EH (cell line): ENCODE data around the gene RBM47.
"Not testable (repeated sequence)": the region's sequence is repeated elsewhere in the genome, so short reads cannot be mapped to it uniquely, and the experiment has no call there.

Experiments
- DNase-seq: peaks from one replicate; pipeline ENCODE4 v3.0.0-alpha.2; 2015; ENCODE audit warnings: low read depth

Gene RBM47

DNA sequence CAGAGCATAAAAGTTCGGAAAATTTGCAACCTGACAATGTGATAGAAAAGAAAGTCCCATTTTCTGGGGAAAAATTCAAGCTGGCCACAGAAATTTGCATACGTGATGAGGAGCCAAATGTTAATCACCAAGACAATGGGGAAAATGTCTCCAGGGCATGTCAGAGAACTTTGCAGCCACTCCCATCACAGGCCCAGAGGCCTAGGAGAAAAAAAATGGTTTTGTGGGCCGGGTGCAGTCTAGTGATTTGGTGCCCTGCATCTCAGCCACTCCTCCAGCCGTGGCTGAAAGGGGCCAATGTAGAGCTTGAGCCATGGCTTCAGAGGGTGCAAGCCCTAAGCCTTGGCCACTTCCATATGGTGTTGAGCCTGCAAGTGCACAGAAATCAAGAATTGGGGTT lies 223.3 kb downstream of the RBM47 start:
- DNase-seq: no peak

DNA sequence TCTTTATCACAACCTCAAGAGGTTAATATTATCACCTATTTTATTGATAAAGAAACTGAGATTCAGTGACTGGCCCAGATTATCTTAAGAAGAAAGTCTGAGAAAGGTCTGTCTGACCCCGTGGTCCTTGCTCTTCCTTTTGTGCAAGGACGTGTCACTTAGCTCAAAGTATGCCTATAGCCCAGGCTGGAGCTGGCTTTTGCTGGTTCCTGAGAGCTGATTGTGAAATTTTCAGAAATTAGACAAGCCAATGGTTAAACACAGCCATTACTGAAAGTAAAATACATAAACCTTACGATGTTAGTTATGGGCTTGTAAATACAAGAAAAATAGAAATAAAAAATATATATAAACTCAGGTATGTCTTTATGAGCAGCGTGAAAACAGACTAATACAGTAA lies 224.5 kb downstream of the RBM47 start:
- DNase-seq: no peak

DNA sequence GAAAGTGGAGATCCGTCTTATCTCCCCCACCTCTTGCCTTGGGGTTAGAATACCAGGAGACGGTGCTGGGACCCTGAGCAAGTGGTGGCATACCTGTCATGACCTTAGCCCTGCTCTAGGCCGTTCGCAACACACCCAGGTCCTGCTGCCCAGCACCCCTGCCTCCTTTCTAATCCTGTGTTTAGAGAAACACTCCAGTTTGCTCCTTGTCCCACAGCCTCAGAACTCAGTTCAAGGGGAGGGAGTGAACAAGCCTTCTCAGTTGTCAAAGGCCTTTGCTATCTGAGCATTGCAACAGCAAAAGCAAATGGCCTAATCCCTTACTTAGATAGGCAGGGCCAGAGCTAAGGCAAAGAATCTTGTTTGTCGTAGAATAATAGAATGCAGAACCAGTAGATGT lies 226.6 kb downstream of the RBM47 start:
- DNase-seq: no peak

DNA sequence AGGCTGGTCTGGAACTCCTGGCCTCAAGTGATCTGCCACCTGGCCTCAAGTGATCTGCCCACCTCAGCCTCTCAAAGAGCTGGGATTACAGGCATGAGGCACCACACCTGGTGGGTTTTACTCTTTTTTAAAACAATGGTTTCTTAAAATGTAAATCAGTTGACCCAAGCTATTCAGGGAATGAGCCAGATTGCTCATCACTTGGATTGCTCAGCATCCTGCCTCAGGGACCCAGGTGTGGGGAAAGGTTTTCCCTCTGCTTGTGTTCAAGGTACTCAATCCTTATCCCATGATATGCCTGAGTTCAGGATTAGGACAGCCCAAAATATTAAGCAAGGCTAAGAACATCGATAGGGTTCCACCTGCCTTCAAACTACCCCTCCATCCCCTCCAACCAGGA lies 227.1 kb downstream of the RBM47 start:
- DNase-seq: no peak

DNA sequence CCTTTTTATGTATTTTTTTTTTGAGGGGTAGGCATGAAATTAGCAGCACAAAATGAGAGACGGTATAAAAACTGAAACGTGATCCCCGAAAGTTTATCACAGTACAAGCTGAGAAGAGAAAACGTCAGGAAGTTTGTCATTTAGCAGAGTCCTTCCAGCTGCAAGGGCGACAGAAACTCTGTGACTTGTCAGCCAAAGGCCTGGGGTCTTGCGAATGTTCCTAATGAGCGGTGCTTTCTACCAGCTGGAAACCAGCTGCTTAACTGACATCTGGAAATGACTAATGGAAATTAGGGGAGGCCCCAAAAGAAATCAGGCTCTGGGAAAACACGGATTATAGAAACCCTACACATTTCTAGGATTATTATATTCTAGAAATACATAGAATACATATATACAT lies 228.0 kb downstream of the RBM47 start:
- DNase-seq: no peak

DNA sequence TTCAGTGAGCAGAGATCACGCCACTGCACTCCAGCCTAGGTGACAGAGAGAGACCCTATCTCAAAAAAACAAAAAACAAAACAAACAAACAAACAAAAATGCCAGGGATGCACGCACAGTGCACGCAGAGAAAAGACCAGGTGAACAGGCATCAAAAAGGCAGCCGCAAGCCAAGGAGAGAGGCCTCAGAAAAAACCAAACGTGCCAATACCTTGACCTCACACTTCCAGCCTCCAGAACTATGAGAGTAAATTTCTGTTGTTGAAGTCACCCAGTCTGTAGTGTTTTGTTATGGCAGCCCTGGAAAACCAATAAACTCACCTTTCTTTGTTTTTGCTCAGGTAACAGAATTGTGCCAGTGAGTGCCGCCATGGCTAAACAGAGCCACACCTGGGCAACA lies 228.6 kb downstream of the RBM47 start:
- no peak for DNase-seq

DNA sequence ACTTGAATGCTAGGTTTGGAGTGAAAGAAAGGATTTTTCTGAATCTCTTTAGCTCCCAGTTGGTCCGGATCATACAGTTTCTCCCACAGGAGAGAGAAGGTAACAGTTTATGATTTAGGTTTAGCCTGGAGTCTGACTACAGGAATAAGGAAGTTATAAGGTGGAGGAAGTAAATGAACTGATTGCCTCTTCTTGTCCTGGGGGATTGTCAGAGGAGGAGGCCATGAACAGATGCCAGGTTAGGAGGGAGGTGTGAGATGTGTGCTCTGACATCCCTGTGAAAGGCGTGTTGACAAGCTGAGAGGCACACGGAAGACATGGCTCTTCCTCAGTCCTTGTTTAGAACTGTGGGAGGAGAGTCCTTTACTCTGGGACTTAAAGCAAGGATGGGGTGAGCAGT lies 230.1 kb downstream of the RBM47 start:
- DNase-seq: no peak

DNA sequence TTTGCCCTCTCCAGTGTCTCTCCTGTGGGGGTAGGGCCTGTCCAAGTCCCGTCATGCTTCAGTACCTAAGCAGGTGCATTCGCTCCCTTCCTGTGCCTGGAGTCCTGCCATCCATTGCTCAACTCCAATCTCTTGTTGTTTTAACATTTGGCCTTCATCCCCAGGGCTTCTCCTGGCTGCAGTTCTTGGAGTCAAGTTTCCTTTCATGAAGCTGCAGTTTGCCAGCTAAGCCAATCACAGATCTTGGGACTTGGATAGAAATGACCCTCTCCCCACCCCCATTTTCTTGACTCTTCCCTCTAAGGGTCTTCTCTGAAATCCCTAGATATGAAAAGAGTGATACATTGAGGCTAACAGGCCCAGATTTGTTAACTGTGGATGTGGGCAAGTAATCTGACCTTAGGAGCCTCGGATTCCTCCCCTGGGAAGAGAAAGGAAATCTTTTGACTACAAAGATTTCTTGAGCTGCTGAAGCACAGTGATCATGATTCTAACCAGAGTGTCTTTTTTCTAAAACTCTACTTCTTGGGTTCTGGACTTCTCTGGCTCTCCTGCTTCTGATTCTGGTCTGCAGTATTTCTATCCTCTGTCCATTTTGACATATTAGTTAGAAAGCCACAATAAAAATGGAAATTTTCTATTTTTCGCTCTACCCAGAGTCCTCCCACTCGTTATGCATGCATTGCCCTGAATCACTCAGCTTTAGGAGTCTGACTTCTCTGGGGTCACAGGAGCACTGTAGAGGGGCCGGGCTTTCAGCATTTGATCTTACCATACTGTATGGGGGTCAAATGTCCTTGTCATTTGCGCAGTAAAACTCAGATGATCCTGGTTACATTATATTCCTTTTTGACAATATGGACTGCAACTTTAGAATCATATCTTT lies 233.5 kb downstream of the RBM47 start:
- DNase-seq: no peak

DNA sequence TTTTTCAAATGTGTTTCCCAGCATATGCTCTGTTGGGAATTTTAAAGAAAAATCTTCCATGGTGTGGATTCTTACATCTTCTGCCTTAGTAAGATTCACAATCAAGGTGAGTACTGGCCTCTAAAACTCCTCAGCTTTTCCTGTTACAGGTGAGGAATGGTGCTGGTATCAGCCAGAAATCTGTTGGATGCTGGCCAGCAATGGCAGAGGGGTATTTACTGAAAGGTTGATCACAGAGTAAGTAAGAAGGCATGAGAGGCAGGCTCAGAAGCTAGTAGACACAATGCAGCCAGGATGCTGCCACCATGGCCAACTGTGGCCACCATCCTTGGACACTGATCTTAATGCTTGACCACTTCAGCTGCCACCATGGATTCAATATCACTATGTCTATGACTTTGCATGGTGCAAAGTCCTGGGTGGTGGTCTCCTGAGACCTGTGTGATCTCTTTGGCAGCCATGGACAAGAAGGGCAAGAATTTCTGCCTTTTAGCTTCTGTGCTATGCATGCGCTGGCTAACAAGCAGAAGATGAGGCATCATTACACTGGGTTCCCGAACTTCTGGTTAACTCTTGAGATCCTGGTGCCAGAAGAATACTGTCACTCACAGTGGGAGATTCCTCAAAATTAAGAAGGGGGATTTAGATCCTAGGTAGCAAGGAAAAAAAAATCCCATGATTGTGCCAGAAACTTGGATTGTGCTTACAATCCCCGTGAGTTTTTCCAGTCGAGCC lies 234.3 kb downstream of the RBM47 start:
- DNase-seq: no peak

DNA sequence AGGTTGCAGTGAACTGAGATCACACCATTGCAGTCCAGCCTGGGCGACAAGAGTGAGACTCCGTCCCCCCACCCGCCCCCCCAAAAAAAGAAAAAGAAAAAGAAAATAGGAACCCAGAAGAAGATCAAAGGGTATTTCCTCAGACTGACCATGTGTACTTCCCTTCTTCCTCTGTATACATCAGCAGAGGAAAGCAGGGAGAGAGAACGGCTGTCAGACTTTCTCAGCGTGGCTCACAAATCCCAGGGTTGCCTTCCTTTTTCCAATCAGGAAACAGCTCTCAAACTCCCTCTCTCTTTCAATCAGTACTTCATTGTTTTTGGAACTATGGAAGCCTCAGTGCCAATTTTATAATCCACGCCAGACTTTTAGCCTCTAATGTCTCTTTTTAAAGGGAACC lies 235.4 kb downstream of the RBM47 start:
- DNase-seq: no peak

DNA sequence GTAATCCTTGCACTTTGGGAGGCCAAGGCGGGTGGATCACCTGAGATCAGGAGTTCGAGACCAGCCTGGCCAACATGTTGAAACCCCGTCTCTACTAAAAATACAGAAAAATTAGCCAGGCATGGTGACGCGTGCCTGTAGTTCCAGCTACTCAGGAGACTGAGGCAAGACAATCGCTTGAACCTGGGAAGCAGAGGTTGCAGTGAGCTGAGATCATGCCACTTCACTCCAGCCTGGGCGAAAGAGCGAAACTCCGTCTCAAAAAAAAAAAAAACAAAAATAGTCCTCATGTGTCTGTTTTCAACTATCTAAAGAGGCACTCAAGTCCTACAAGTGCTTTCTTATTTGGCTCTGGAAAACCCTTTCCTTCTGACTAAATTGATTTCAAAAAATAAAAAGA lies 237.4 kb downstream of the RBM47 start:
- not testable (repeated sequence) for DNase-seq

DNA sequence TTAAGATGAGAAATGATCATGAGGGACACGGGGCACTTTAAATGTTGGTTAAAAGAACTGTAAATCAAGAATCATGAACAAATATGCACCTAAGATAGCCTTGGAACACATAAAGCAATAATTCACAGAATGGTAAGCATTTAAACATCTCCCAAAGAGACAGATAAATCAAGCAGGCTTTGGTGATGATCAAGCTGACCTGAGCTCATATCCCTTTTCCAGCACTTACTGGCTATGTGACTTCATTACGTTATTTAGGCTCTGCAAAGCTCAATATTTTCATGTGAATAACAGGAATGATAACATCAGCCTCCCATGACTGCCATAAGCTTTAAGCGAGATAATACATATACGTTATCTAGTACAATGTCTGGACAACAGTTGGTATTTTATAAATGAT lies 239.7 kb downstream of the RBM47 start:
- DNase-seq: no peak

DNA sequence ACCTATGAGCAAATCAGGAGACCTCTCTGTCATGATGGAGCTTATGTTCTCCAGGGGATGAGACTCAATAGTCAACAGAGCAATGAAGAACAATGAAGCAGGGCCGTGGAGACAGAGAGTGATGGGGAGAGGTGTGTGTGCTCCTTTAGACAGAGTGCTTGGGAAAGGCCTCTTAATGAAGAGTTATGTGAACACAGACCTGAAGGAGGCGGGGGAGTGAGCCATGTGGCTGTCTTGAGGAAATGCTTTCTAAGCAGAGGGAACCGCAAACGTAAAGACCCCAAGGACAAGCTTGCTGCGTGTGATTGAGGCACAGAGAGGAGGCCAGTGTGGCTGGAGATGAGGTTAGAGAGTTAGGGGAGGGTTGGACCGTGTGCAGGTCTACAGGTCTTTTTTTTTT lies 241.4 kb downstream of the RBM47 start:
- DNase-seq: no peak

DNA sequence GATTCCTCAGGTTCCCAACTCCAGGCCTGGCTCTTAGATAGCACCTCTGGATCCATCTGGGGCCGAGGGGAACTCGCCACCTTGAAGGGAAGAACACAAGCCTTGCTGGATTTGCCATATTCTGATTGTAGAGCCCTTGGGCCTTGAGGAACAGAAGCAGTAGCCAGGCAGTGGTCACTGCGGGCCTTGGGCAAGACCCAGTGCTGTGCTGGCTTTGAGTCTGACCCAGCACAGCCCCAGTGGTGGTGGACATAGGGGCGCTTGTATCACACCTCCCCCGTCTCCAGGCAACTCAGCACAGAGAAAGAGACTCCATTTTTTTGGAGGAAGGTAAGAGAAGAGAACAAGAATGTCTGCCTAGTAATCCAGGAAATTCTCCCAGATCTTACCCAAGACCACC lies 249.0 kb downstream of the RBM47 start:
- DNase-seq: no peak

DNA sequence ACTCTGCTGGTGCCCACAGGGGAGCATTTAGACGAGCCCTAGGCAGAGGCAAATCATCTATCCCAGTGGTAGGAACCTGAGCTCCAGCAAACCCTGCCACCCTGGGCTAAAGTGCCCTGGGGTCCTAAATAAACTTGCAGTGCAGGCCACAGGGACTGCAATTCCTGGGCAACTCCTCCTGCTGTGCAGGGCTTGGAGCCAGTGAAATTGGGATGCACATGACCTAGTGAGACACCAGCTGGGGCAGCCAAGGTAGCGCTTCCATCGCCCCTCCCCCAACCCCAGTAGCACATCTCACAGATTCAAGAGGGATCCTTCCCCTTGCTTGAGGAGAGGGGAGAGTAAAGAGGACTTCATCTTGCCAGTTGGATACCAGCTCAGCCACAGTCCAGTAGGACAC lies 250.4 kb downstream of the RBM47 start:
- DNase-seq: no peak

DNA sequence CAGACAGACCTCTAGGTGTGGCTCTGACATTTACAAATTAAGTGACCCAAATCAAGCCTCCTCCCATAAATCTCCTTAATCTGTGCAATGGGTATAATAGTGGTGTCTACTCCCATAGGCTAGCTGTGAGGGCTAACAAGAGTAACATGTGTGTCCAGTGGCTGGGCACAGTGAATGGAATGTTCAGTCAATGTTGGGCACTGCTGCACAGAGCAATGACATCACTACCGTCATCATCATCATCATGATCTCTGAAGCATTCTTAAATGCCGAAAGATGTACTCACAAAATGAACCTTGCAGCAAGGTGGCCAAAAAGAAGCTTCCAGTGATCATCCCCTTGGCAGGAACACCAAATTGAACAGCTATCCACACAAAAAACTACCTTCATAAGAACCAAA lies 251.0 kb downstream of the RBM47 start:
- peak; percentile 34 for DNase-seq

DNA sequence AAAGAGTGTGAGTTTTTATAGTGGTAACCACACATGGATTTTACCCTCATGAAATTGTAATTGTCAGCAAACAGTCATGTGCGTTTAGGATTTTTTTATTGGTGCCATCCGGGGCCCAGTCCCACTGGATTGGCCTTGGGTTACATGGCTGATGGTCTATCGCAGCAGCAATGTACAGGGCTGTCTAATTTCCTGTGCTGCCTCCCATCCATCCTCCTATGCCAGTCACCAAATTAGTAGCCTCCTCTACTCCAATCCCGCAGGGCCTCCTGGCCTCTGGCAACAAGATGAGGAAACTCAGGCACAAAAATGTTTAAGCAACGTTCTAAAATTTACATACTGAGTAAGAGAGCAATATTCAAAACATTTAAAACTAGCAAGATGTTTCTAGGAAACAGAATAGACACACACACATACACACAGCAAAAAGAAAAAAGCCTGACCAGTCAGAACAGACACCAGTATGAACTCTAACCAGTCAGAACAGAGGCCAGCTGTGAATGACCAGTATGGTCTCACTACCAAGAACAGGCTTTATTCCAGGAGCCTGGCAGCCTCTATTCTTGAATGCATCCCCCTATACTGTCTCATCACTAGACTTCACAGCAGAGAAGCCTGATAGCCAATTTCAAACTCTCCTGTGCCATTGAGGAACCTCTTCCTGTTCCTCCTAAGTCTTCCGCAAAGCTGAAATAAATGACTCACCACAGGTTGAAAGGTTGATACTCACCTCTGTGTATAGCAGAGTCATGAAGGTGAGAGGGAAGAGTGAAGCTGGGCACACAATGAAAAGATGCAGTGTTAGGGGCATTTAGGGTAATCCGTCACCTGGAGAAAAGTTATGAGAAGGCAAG lies 251.9 kb downstream of the RBM47 start:
- peak; percentile 36 for DNase-seq

DNA sequence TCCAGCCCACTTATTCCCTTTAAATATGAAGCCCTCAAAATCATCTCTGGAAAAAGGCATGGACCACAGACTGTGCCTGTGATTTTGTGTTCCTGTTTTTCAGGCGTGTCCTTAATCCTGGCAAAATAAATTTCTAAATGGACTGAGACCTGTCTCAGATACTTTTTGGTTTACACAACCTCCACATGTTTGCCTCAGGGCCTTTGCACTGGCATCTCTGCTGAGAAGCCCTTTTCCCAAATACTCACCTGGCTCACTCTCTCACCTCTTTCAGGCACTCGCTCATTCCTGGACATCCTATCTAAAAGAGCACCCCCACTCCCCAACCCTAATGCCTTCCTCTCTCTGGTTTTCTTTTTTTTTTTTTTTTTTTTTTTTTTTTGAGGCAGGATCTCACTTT lies 254.0 kb downstream of the RBM47 start:
- DNase-seq: no peak

DNA sequence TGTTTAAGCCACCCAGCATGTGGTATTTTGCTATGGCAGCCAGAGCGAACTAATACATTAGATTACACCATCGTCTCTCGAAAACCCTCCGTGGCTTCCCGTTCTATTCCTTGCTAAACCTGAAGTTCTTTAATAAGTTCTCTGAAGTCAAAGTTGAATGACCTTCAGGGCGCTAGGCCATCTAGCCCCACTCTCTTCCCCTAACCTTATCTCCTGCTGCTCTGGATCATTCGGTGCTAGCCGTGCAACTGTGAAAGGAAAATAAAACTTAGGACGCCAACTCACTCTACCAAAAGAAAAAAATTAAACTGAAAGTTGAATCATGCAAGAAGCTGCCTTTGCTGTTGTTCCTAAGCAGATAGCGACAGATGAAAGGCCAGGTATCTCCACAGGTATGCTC lies 254.6 kb downstream of the RBM47 start:
- no peak for DNase-seq

DNA sequence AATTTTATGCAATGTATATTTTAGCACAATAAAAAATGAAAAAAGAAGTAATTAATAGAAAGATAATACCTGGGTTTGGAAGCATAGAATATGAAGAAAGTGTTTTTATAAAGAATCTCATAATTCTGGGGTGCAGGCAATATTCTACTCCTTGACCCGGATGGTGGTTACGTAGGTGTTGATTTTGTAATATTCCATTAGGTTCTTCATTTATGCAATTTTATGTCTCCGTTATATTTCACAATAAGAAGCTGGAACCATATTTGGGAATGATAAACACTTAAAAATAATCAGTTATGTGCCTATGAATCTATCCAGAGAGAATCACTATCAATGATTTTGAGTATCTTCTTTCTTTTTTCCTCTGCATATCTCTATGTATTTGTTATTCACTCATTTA lies 256.0 kb downstream of the RBM47 start:
- DNase-seq: no peak
